Mesodermal cell (in vitro differentiated cells): ENCODE measurements around the gene RPTOR.

Source experiments
- H3K27ac ChIP-seq: 2 replicates; pipeline ENCODE4 v1.7.0; 2013; ENCODE audit warnings: mild to moderate bottlenecking, low read depth, low read length, moderate library complexity; ENCODE audit not compliant: severe bottlenecking
- H3K36me3 ChIP-seq: 2 replicates; pipeline ENCODE4 v1.7.1; 2013; ENCODE audit warnings: mild to moderate bottlenecking, low read length, moderate library complexity; ENCODE audit not compliant: control insufficient read depth, insufficient read depth
- H3K4me1 ChIP-seq: one replicate; pipeline ENCODE4 v1.7.1; 2013; ENCODE audit warnings: mild to moderate bottlenecking, low read length; ENCODE audit not compliant: insufficient read depth, control insufficient read depth, poor library complexity, severe bottlenecking
- H3K4me3 ChIP-seq: 2 replicates; pipeline ENCODE4 v1.7.0; 2013; ENCODE audit warnings: low read length, control low read depth, mild to moderate bottlenecking; ENCODE audit not compliant: insufficient read depth, poor library complexity, severe bottlenecking; ENCODE audit errors: extremely low read depth
- H3K9me3 ChIP-seq: 2 replicates; pipeline ENCODE4 v1.7.1; 2013; ENCODE audit warnings: mild to moderate bottlenecking, low read length, moderate library complexity; ENCODE audit not compliant: control insufficient read depth
- WGBS, 2 experiments: methylation state at CpG; one replicate each; pipeline ENCODE4 v1.1.5; 2013; ENCODE audit warnings: missing lambda C conversion rate in 2 of 2; ENCODE audit not compliant: insufficient coverage in 2 of 2; 5-methylcytosine and 5-hydroxymethylcytosine counted together

Gene RPTOR

DNA sequence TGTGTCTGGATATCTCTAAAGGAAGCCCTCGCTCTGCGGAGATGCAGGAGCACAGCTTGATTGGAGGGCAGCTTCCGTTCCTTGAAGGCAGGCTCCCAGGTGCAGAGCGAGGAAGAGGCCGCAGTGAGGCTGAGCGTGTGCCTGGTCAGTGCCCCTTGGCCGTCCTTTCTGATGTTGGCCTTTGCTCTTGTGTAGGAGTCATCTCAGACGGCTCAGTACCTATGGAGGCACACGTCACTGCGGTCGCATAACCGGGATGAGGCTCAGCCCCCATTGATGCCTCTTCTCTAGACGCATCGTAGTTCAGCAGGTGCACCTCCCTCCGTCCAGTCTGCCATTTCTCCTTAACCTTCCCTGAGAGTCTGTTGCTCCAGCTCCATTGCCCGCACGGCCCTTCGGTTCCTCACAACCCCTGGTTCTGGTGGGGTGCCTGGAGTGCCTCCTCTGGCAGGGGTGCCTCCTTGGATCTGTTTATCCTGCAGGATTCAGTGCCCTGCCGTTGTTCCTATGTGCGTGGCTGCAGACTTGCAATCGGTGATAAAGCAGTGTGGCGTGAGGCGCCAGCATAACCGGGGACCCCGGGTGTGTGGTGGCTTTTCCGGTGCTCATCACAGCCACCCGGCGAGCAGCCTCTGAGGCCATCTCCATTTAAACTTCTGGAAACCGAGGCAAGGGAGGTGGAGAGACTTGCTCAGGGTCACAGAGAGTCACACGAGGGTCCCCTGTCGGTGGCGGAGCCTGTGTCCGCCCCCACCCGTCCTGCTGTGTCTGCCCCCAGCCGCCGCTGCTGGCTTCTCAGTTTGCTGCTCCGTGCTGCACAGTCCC is 258.2 kb downstream of the RPTOR start:
- peaks cover 3% of the 10 kb centered on the region for H3K4me1 ChIP-seq
- WGBS, 2 experiments: 94 to 95% methylated on average over 33 to 37 of the region's 37 CpGs
- no peak overlapping the region for H3K27ac ChIP-seq
- no peaks in the 10 kb centered on the region for H3K9me3 ChIP-seq
- H3K4me3 ChIP-seq: no peak overlapping the region
- H3K36me3 ChIP-seq: peaks cover 13% of the 10 kb centered on the region

DNA sequence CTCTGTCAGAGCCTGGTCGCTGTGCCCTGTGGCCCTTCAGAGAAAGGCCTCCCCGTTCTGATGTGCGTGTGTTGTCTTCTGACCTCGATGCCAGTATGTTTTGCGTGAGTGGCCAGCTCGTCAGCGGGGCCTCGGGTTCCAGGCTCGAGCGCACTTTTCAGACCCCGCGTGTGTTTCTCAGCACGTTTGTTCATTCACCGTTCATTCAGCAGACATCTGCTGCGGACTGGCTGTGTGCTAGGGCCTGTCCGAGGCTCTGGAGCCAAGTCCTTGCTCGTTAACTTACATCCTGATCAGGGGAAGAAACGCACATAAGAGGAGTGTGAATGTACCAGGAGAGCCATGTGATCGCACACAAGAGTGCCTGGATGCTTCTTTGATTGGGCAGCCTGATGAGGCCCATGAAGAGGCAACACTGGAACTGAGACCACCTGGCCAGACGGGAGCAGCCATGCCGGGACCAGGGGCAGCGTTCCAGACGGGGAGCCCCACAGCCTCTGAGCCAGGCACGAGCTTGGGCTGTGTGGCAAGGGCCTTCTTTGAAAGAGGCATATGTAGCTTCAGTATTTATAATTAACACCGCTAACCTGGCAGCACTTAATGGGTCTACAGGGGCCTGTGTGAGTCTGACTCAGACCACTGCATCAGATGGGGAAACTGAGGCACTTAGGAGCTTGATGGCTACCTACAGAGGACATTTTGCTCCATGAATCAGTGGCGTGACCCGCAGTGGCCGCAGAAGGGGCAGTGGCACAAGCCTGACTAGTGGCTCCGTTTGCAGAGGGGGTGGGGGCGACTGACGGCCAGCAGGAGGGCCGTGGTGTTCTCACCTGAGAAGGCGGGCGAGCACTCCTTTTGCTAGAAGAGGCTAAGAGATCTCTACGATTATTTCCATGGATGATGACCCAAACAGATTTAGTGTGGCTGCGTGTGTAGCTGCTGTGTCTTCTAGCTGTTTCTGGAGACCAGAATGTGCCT is 259.1 kb downstream of the RPTOR start:
- WGBS, 2 experiments: 93 to 95% methylated on average over 32 to 34 of the region's 36 CpGs

DNA sequence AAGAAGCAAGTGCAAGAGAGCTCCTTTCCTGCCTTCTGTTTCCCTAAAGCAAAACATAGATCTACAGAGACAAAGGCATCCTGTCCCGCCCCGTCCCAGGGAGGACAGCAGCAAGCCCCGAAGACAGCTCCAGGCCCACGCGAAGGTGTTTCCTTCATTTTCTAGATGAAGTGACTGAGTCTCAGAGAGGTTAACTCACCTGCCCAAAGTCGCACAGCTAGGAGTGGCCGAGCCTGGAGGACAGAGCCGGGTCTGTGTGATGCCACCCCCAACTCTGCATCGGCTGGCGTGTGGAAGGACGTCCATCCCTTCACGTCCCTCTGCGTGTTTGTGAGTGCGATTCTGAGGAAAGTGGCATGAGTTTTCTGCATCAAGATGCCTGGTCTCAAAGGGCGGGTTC is 259.8 kb downstream of the RPTOR start:
- WGBS, 2 experiments: 94 to 97% methylated on average over 7 to 13 of the region's 15 CpGs
- Histone ChIP-seq H3K27ac (no peak overlapping the region), H3K4me1 (peaks cover 3% of the 10 kb centered on the region)

More for the DNA sequence above, 259.1 kb downstream of the RPTOR start:
- Histone ChIP-seq H3K9me3 (no peaks in the 10 kb centered on the region), H3K36me3 (peaks cover 9% of the 10 kb centered on the region), H3K4me1 (peaks cover 3% of the 10 kb centered on the region), H3K4me3 (no peak overlapping the region), H3K27ac (no peak overlapping the region)

DNA sequence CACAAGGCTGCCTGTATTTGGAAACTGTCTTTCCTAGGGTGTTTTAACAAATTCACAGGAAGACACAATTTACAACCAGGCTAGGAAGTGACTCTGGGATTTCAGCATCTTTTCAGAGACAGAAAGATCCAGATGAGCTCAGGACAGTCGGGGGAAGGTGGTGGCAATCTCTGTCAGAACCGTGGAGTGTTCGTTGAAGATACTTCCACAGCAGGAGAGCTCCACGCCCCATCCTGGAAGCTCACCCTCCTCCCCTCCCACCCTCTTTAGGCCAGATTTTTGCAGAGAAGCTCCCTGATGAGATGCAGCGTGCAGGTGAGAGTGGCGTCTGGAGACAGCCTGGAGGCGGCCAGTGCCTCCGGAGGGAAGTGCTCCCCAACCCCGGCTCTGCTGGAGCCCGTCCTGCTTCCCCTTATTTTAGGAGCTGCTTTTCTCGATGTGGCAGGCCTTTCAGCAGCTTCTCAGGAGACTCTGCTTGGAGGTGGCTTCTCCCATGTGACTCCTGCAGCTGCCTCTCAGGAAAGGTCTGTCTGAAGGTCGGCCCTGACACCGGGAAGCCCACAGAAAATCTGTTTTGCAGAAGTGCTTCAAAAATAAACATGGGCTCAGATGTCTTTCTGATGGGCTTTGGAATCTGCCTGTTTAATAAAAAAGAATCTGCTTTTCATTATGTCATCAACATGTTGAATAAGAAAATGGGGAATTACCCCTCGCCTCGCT is 260.6 kb downstream of the RPTOR start:
- Histone ChIP-seq H3K4me1 (no peaks in the 10 kb centered on the region), H3K9me3 (no peaks in the 10 kb centered on the region), H3K36me3 (peaks cover 9% of the 10 kb centered on the region), H3K4me3 (no peak overlapping the region), H3K27ac (no peak overlapping the region)
- 66 to 75% methylated on average over 10 to 14 of the region's 15 CpGs for WGBS, 2 experiments

More for the DNA sequence above, 259.8 kb downstream of the RPTOR start:
- Histone ChIP-seq H3K4me3 (no peak overlapping the region), H3K9me3 (no peaks in the 10 kb centered on the region), H3K36me3 (peaks cover 9% of the 10 kb centered on the region)

DNA sequence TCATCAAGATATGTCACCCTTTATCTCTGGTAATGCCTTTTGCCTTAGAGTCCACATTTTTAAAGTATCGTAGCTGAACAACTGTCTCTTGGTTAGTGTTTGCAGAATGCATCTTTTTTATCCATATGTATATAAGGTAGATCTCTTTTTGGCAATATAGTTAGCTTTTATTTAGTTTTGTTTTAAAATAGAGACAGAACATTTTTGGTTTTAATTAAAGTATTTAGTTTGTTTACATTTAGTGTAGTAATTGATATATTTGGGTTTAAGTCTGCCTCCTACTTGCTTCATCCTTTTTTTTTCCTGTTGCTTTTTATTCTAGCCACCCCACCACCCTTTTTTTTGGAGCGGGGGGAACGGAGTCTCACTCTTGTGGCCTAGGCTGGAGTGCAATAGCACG is 262.4 kb downstream of the RPTOR start:
- no peak overlapping the region for H3K4me3 ChIP-seq
- 94 to 95% methylated on average over 2 of the region's 4 CpGs for WGBS, 2 experiments
- H3K27ac ChIP-seq: no peak overlapping the region
- peaks cover 10% of the 10 kb centered on the region for H3K36me3 ChIP-seq
- no peaks in the 10 kb centered on the region for H3K9me3 ChIP-seq
- H3K4me1 ChIP-seq: no peaks in the 10 kb centered on the region

GRCh38 chr17:80807882-80808281 is 263.2 kb downstream of the RPTOR start:
- WGBS, 2 experiments: 80% methylated on average over 1 of the region's 1 CpG; no CpG with 5 or more reads in 1 of the 2 experiments
- Histone ChIP-seq H3K27ac (no peak overlapping the region), H3K4me1 (no peaks in the 10 kb centered on the region), H3K9me3 (no peaks in the 10 kb centered on the region), H3K36me3 (peaks cover 17% of the 10 kb centered on the region), H3K4me3 (no peak overlapping the region)

DNA sequence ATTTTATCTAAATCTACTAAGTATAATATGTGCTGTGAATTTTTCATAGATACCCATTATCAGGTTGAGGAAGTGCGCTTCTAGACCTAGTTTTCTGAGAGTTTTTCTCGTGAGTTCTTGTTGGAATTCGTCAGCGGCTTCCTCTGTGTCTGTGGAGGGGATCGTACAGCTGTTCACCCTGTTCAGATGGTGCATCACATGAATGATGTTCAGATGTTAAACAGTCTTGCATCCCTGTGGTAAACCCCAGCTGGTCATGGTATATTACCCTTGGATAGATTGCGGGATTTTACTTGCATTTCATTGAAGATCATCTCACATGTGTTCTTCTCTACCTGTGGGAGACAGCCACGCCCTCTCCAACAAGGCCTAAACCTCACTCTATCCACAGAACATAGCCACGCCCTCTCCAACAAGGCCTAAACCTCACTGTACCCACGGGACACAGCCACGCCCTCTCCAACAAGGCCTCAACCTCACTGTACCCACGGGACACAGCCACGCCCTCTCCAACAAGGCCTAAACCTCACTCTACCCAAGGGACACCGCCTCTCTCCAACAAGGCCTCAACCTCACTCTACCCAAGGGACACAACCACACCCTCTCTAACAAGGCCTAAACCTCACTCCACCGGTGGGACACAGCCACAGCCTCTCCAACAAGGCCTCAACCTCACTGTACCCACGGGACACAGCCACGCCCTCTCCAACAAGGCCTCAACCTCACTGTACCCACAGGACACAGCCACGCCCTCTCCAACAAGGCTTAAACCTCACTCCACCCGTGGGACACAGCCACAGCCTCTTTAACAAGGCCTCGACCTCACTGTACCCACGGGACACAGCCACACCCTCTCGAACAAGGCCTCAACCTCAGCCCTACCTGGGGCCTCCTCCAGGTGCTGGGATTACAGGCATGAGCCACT is 266.8 kb downstream of the RPTOR start:
- Histone ChIP-seq H3K4me3 (no peak overlapping the region), H3K4me1 (no peaks in the 10 kb centered on the region), H3K36me3 (peaks cover 17% of the 10 kb centered on the region), H3K27ac (no peak overlapping the region), H3K9me3 (no peaks in the 10 kb centered on the region)
- 82 to 91% methylated on average over 18 to 21 of the region's 21 CpGs for WGBS, 2 experiments

DNA sequence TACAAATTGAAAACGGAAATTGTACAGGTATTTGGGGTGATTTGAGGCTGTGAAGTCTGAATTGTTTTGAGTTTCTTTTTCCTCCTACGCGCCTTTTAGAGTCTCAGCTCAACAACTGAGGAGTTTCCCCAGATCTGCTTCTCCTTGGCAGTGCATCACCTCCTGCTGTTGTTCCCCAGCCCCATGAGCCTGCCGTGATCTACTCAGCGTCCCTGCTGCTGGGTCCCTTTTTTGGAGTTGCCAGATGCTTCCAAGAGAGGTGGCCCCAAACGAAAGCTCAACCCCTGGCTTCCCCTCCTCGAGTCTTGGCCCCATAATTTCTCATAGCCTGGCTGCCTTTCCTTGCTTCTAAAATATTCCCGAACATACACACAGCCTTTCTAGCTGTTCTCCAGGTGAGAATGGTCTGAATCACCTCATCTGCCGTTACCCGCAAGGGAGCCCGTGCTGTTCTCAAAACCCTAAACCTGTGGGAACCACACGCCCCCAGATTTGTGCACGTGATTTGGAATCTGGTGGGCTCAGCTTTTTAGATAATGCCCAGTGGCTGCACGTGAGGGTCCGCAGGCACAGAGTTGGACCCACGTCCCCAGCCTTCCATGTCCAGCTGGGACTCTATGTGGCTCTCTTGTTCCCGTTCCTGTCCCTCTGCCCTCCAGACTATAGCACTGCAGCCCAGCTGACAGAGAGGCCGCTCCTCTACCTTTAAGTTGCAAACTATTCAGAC is 267.9 kb downstream of the RPTOR start:
- Histone ChIP-seq H3K9me3 (no peaks in the 10 kb centered on the region), H3K36me3 (peaks cover 14% of the 10 kb centered on the region), H3K4me1 (no peaks in the 10 kb centered on the region), H3K4me3 (no peak overlapping the region), H3K27ac (no peak overlapping the region)
- 90 to 93% methylated on average over 12 to 16 of the region's 18 CpGs for WGBS, 2 experiments

- 97 to 100% methylated on average over 1 to 3 of the region's 5 CpGs for WGBS, 2 experiments
These were observed 268.7 kb downstream of the RPTOR start for GRCh38 chr17:80813318-80813717.

More at GRCh38 chr17:80813318-80813717, 268.7 kb downstream of the RPTOR start:
- Histone ChIP-seq H3K4me3 (no peak overlapping the region), H3K9me3 (no peaks in the 10 kb centered on the region), H3K36me3 (peaks cover 14% of the 10 kb centered on the region), H3K27ac (no peak overlapping the region), H3K4me1 (no peaks in the 10 kb centered on the region)
